SKM-1 (cell line): Measurements from ENCODE around the gene FGFR2.

ENCODE experiments used
- DNase-seq: peaks from one replicate; lab custom pipeline; 2025; ENCODE audit not compliant: unreplicated experiment; lab: John Stamatoyannopoulos, UW

FGFR2 gene

GRCh38 chr10:121500701-121501332 is 97.4 kb downstream of the FGFR2 start:
- no peak for DNase-seq

- no peak for DNase-seq
These were observed 100.5 kb downstream of the FGFR2 start for GRCh38 chr10:121497513-121498470.

- no peak for DNase-seq
These were observed 102.5 kb downstream of the FGFR2 start for GRCh38 chr10:121495719-121496118.

GRCh38 chr10:121494296-121494695 is 103.9 kb downstream of the FGFR2 start:
- DNase-seq: no peak

- DNase-seq: no peak
These were observed 104.7 kb downstream of the FGFR2 start for GRCh38 chr10:121493521-121493920.

- DNase-seq: no peak
These were observed 107.2 kb downstream of the FGFR2 start for GRCh38 chr10:121490871-121491519.

- DNase-seq: no peak
These were observed 112.7 kb downstream of the FGFR2 start for GRCh38 chr10:121485436-121486139.

- DNase-seq: no peak
These were observed 113.4 kb downstream of the FGFR2 start for GRCh38 chr10:121484816-121485215.

- no peak for DNase-seq
These were observed 113.8 kb downstream of the FGFR2 start for GRCh38 chr10:121484401-121484800.

- no peak for DNase-seq
These were observed 117.1 kb downstream of the FGFR2 start for GRCh38 chr10:121481180-121481579.

GRCh38 chr10:121478556-121478955 is 119.7 kb downstream of the FGFR2 start:
- no peak for DNase-seq

- no peak for DNase-seq
These were observed 128.2 kb downstream of the FGFR2 start for GRCh38 chr10:121469797-121470606.

GRCh38 chr10:121468726-121469125 is 129.5 kb downstream of the FGFR2 start:
- no peak for DNase-seq

- no peak for DNase-seq
These were observed 131.8 kb downstream of the FGFR2 start for GRCh38 chr10:121466424-121466823.

GRCh38 chr10:121465215-121465614 is 133.0 kb downstream of the FGFR2 start:
- no peak for DNase-seq

GRCh38 chr10:121464517-121464916 is 133.7 kb downstream of the FGFR2 start:
- DNase-seq: no peak

GRCh38 chr10:121462955-121463354 is 135.3 kb downstream of the FGFR2 start:
- no peak for DNase-seq

- no peak for DNase-seq
These were observed 136.0 kb downstream of the FGFR2 start for GRCh38 chr10:121462281-121462680.

GRCh38 chr10:121461307-121461706 is 136.9 kb downstream of the FGFR2 start:
- no peak for DNase-seq

GRCh38 chr10:121460733-121461132 is 137.5 kb downstream of the FGFR2 start:
- no peak for DNase-seq
